ENCODE measurements around the gene TNFRSF17. TPM values are rescaled to one million over a fixed set of nuclear protein-coding genes. Genes with fewer than 3 reads are reported as not detected.

The TNFRSF17 gene
- total RNA-seq, 1 donor from 2014 or later, result not detected

DNA sequence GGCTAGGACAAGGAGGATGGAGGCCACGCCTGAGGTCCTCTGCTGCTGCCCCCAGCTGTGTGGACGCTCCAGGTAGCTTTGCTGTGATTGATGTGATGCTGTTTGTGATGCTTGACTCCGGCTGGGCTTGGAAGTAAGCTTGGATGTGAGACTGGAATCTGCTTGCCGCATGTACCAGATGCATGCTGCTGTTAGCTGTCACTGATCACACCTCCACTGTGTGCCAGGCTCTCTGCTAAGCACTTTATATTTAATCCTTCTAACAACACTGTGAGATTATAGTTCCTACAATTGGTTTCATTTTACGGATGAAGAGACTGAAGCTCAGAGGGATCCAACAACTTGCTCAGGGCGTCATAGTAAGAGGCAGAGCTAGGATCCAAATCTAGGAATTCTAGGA lies 35.0 kb downstream of the TNFRSF17 start:
- intact Hi-C loops (cut with micrococcal nuclease), result no loop called here

- intact Hi-C loops (cut with micrococcal nuclease), result no loop called here
Measured at GRCh38 chr16:12002447-12003006, 37.5 kb downstream of the TNFRSF17 start.

GRCh38 chr16:12006637-12007036 lies 41.6 kb downstream of the TNFRSF17 start:
- intact Hi-C loops (cut with micrococcal nuclease), result no loop called here

- intact Hi-C loops (cut with micrococcal nuclease), result no loop called here
Measured at GRCh38 chr16:12009462-12009861, 44.5 kb downstream of the TNFRSF17 start.

- intact Hi-C loops (cut with micrococcal nuclease), result no loop called here
Measured at GRCh38 chr16:12009922-12010321, 44.9 kb downstream of the TNFRSF17 start.

DNA sequence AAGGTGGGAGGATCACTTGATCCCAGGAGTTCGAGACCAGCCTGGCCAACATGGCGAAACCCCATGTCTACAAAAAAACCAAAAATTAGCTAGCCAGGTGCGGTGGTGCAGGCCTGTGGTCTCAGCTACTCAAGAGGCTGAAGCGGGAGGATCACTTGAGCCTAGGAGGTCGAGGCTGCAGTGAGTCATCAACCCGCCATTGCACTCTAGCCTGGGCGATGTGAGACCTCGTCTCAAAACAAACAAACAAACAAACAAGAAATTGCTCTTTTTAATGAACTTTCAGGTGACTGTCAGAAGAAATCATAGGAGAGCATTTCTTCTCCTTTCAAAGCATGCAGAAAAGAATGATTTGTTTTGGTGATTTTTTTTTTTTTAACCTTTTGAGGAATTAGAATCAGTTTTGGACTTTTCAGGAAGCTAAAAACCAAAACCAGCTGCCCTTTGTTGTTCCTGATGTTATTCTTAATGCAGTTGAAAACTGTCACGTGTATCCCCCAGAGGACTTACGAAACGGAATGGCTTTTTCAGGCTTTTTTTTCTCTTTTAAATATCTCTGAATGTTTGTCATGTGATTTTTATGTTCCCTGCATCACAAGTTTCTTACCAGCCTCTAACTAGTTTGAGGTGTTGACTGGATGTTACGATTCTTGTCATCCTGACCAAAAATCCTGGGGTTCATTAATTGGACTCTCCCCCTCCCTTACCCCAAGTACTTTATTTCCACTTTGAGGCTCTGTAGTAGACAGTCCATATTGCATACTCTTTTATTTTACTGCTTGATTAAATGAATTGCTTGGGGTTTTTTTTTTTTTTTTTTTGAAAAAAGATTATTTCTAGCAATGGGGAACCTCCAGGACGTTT lies 45.6 kb downstream of the TNFRSF17 start:
- intact Hi-C loops (cut with micrococcal nuclease), result no loop called here

- intact Hi-C loops (cut with micrococcal nuclease), result no loop called here
Measured at GRCh38 chr16:12011565-12011964, 46.6 kb downstream of the TNFRSF17 start.

GRCh38 chr16:12016291-12016947 lies 51.4 kb downstream of the TNFRSF17 start:
- intact Hi-C loops (cut with micrococcal nuclease), result no loop called here

DNA sequence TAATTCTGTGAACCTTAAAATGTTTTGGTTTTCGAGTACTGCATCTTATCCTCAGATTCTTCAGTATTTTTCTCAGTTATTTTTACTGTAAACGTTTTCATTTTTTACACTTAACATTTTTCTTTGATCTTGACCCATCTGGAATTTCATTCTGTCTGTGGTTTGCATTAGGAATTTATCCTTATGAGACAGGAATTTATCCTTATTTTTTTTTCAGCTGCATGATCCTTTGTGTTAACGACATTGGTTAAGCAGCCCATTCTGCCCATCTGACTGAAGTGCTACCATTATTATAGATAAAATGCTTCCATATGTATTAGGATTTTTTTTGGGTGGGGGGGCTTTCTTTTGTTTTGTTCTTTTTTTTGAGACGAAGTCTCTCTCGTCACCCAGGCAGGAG lies 52.5 kb downstream of the TNFRSF17 start:
- intact Hi-C loops (cut with micrococcal nuclease), result no loop called here

Other genes with a start within 250 kb of the TNFRSF17 start
- gene TXNDC11, start 222.4 kb upstream of the TNFRSF17 start, total RNA-seq, result 50.8 and 51.1 TPM in 2 replicates
- 65.0 and 68.5 TPM in 2 replicates for gene ZC3H7A, start 168.0 kb upstream of the TNFRSF17 start, total RNA-seq
- 195 and 198 TPM in 2 replicates for gene RSL1D1, start 113.7 kb upstream of the TNFRSF17 start, total RNA-seq
- gene GSPT1, start 49.3 kb upstream of the TNFRSF17 start, total RNA-seq, result 133 and 137 TPM in 2 replicates
- gene NPIPB2, start 23.2 kb upstream of the TNFRSF17 start, total RNA-seq, result 13.4 and 17.1 TPM in 2 replicates
- 13.5 and 15.1 TPM in 2 replicates for gene SNX29, start 11.5 kb downstream of the TNFRSF17 start, total RNA-seq

All from T-helper 2 cell treated with Interferon-gamma antibody and Interleukin-4, amounts not matched to agents 100 ng/mL and 5 ng/mL, for 36 hours (primary cell).